Liver (tissue), 9 donors: ENCODE results near the gene QPCT. TPM values are rescaled to one million over a fixed set of nuclear protein-coding genes. Genes with fewer than 3 reads are reported as not detected.

Source experiments
- DNase-seq: peaks from one replicate; pipeline ENCODE4 v3.0.0-alpha.2; 2017; ENCODE audit warnings: low spot score
- H3K27ac ChIP-seq, 2 donors: one replicate each; pipeline ENCODE4 v1.7.0; 2013; ENCODE audit warnings: inconsistent platforms in 2 of 2, low read length in 2 of 2, control low read depth in 1 of 2, low read depth in 1 of 2, mild to moderate bottlenecking in 1 of 2
- H3K27me3 ChIP-seq, 4 donors: one replicate each; pipeline versions ENCODE4 v1.6.1 to v1.7.0; 2013; ENCODE audit warnings: low read length in 3 of 4, inconsistent platforms in 1 of 4, mild to moderate bottlenecking in 1 of 4, moderate library complexity in 1 of 4; ENCODE audit not compliant: control insufficient read depth in 4 of 4, insufficient read depth in 4 of 4
- H3K36me3 ChIP-seq, 4 donors: one replicate each; pipeline versions ENCODE4 v1.6.1 to v1.7.0; 2013; ENCODE audit warnings: low read length in 3 of 4, mild to moderate bottlenecking in 3 of 4, low read depth in 1 of 4, moderate library complexity in 1 of 4; ENCODE audit not compliant: control insufficient read depth in 4 of 4, insufficient read depth in 3 of 4
- H3K4me1 ChIP-seq, 4 donors: one replicate each; pipeline versions ENCODE4 v1.6.1 to v1.7.0; 2013; ENCODE audit warnings: low read length in 3 of 4, mild to moderate bottlenecking in 3 of 4, moderate library complexity in 1 of 4; ENCODE audit not compliant: control insufficient read depth in 4 of 4, insufficient read depth in 4 of 4
- H3K4me3 ChIP-seq, 3 donors: one replicate each; pipeline versions ENCODE4 v1.6.1 to v1.7.0; 2013; ENCODE audit warnings: low read length in 3 of 3, control low read depth in 1 of 3, low read depth in 1 of 3, mild to moderate bottlenecking in 1 of 3
- H3K9ac ChIP-seq, 2 donors: one replicate each; pipeline ENCODE4 v1.7.0; 2013; ENCODE audit warnings: low read length in 2 of 2, mild to moderate bottlenecking in 2 of 2, moderate library complexity in 2 of 2, control low read depth in 1 of 2, low read depth in 1 of 2
- H3K9me3 ChIP-seq, 4 donors: one replicate each; pipeline versions ENCODE4 v1.6.1 to v1.7.0; 2013; ENCODE audit warnings: low read length in 3 of 4; ENCODE audit not compliant: control insufficient read depth in 4 of 4
- ATF3 ChIP-seq: IDR thresholded peaks from 2 replicates; pipeline ENCODE4 v1.6.1; 2016; ENCODE audit warnings: antibody characterized with exemption
- CTCF ChIP-seq: fragments of 150-350 bp; IDR thresholded peaks from 2 replicates; pipeline ENCODE4 v1.5.1; 2017; ENCODE audit warnings: improper control_type of control experiment, low read depth, low read length; ENCODE audit not compliant: missing input control
- EGR1 ChIP-seq, 2 donors: IDR thresholded peaks; 2 replicates each; pipeline ENCODE4 v1.6.1; 2016 to 2018; ENCODE audit warnings: antibody characterized with exemption in 2 of 2, low read depth in 2 of 2
- FOXA1 ChIP-seq: IDR thresholded peaks from 2 replicates; pipeline ENCODE4 v1.6.1; 2016; ENCODE audit warnings: antibody characterized with exemption
- FOXA2 ChIP-seq: IDR thresholded peaks from 2 replicates; pipeline ENCODE4 v1.6.1; 2016; ENCODE audit warnings: antibody characterized with exemption
- GABPA ChIP-seq, 2 donors: IDR thresholded peaks in 1 of 2; conservative IDR thresholded peaks in 1 of 2; 2 replicates each; pipeline ENCODE4 v1.6.1; 2016; ENCODE audit warnings: antibody characterized with exemption in 2 of 2, mild to moderate bottlenecking in 1 of 2, moderate library complexity in 1 of 2
- HNF4A ChIP-seq, 2 donors: conservative IDR thresholded peaks; 2 replicates each; pipeline ENCODE4 v1.6.1; 2016; ENCODE audit warnings: antibody characterized with exemption in 2 of 2, mild to moderate bottlenecking in 2 of 2
- HNF4G ChIP-seq: IDR thresholded peaks from 2 replicates; pipeline ENCODE4 v1.6.1; 2016; ENCODE audit warnings: antibody characterized with exemption
- JUND ChIP-seq, 2 donors: IDR thresholded peaks; 2 replicates each; pipeline ENCODE4 v1.6.1; 2016; ENCODE audit warnings: antibody characterized with exemption in 2 of 2
- MAX ChIP-seq: IDR thresholded peaks from 2 replicates; pipeline ENCODE4 v1.6.1; 2016; ENCODE audit warnings: antibody characterized with exemption
- NR2F2 ChIP-seq: IDR thresholded peaks from 2 replicates; pipeline ENCODE4 v1.6.1; 2016; ENCODE audit warnings: antibody characterized with exemption
- RAD21 ChIP-seq, 2 donors: IDR thresholded peaks; 2 replicates each; pipeline ENCODE4 v1.6.1; 2016; ENCODE audit warnings: antibody characterized with exemption in 2 of 2, mild to moderate bottlenecking in 2 of 2
- REST ChIP-seq: IDR thresholded peaks from 2 replicates; pipeline ENCODE4 v1.6.1; 2016; ENCODE audit warnings: antibody characterized with exemption, mild to moderate bottlenecking
- RXRA ChIP-seq, 2 donors: IDR thresholded peaks; 2 replicates each; pipeline ENCODE4 v1.6.1; 2017 to 2018; ENCODE audit warnings: antibody characterized with exemption in 2 of 2, mild to moderate bottlenecking in 1 of 2
- SP1 ChIP-seq: IDR thresholded peaks from 2 replicates; pipeline ENCODE4 v1.6.1; 2018; ENCODE audit warnings: antibody characterized with exemption, mild to moderate bottlenecking
- TAF1 ChIP-seq: conservative IDR thresholded peaks from 2 replicates; pipeline ENCODE4 v1.6.1; 2016; ENCODE audit warnings: antibody characterized with exemption, mild to moderate bottlenecking
- YY1 ChIP-seq: IDR thresholded peaks from 2 replicates; pipeline ENCODE4 v1.6.1; 2016; ENCODE audit warnings: antibody characterized with exemption, mild to moderate bottlenecking
- ZBTB33 ChIP-seq: IDR thresholded peaks from 2 replicates; pipeline ENCODE4 v1.6.1; 2016; ENCODE audit warnings: antibody characterized with exemption
- WGBS: extraction: QIAGEN DNeasy Blood & Tissue Kit; methylation state at CpG from one replicate; pipeline ENCODE4 v1.1.7; 2013; 5-methylcytosine and 5-hydroxymethylcytosine counted together
- polyA plus RNA-seq, 2 donors: library from polyadenylated mRNA; stranded (reverse) in 1 of 2; unstranded in 1 of 2; fragments of 200-250 nt in 1 of 2; fragments of >200 nt in 1 of 2; fragmentation: Nextera tagmentation in 1 of 2; extraction: Ambion mirVana in 1 of 2; gene quantifications; one replicate each; pipeline versions ENCODE4 v1.2.1 to v1.2.3, GENCODE V29; 2013 to 2015
- total RNA-seq, 2 donors: library from RNA; depleted of rRNA; stranded (reverse); fragments of >200 nt; gene quantifications; one replicate each; pipeline ENCODE4 v1.2.3, GENCODE V29; 2014
- donor health status: healthy.
- donor health status: healthy.
- donor health status: healthy.
- donor health status: healthy.
- donor health status: healthy.

QPCT gene
- total and polyA plus RNA-seq, 4 donors = 0.61 to 3.0 (median 1.2) TPM

- no peak for DNase-seq
- 95% methylated on average over 6 of the region's 6 CpGs for WGBS
- TF ChIP-seq RAD21 (IDR thresholded peaks at IDR 0.05) = no peak
- no peak for TF ChIP-seq CTCF
- no peak for TF ChIP-seq ATF3
- TF ChIP-seq TAF1 = no peak
- no peak for TF ChIP-seq FOXA2
- TF ChIP-seq MAX = no peak
- TF ChIP-seq HNF4A (conservative IDR thresholded peaks at IDR 0.05) = no peak
- TF ChIP-seq SP1 = no peak
- no peak for TF ChIP-seq HNF4G
- no peak for TF ChIP-seq JUND (IDR thresholded peaks at IDR 0.05)
- TF ChIP-seq GABPA (IDR thresholded peaks at IDR 0.05 in 1 of 2, conservative IDR thresholded peaks at IDR 0.05 in 1 of 2) = no peak
- no peak for TF ChIP-seq YY1
- TF ChIP-seq FOXA1 = no peak
- no peak for TF ChIP-seq EGR1 (IDR thresholded peaks at IDR 0.05; ENCODE audit: low read depth in 2 of 2)
- no peak for TF ChIP-seq ZBTB33
- no peak for TF ChIP-seq RXRA (IDR thresholded peaks at IDR 0.05)
- TF ChIP-seq NR2F2 = no peak
- no peak for TF ChIP-seq REST
- Histone ChIP-seq H3K9me3 (no peaks in the 10 kb centered on the region), H3K9ac (no peak overlapping the region), H3K4me1 (no peaks in the 10 kb centered on the region), H3K27me3 (no peaks in the 10 kb centered on the region), H3K4me3 (no peak overlapping the region), H3K36me3 (no peaks in the 10 kb centered on the region), H3K27ac (no peak overlapping the region)
Measured at GRCh38 chr2:37364351-37364750, 19.9 kb downstream of the QPCT start.

GRCh38 chr2:37365669-37366068 is 21.2 kb downstream of the QPCT start:
- WGBS = 80% methylated on average over 2 of the region's 2 CpGs
- no peak for DNase-seq
- H3K27ac ChIP-seq = no peak overlapping the region
- TF ChIP-seq RXRA (IDR thresholded peaks at IDR 0.05) (no peak), FOXA2 (no peak), HNF4A (conservative IDR thresholded peaks at IDR 0.05) (no peak), YY1 (no peak), RAD21 (IDR thresholded peaks at IDR 0.05) (no peak), NR2F2 (no peak), REST (no peak), ZBTB33 (no peak), TAF1 (no peak), MAX (no peak), EGR1 (IDR thresholded peaks at IDR 0.05; ENCODE audit: low read depth in 2 of 2) (no peak), ATF3 (no peak)

More at GRCh38 chr2:37365669-37366068, 21.2 kb downstream of the QPCT start:
- no peaks in the 10 kb centered on the region for H3K9me3 ChIP-seq
- no peak overlapping the region for H3K4me3 ChIP-seq
- H3K9ac ChIP-seq = no peak overlapping the region
- no peaks in the 10 kb centered on the region for H3K36me3 ChIP-seq
- H3K4me1 ChIP-seq = no peaks in the 10 kb centered on the region
- no peaks in the 10 kb centered on the region for H3K27me3 ChIP-seq
